ENCODE results near the gene ZBTB20.

The ZBTB20 gene

DNA sequence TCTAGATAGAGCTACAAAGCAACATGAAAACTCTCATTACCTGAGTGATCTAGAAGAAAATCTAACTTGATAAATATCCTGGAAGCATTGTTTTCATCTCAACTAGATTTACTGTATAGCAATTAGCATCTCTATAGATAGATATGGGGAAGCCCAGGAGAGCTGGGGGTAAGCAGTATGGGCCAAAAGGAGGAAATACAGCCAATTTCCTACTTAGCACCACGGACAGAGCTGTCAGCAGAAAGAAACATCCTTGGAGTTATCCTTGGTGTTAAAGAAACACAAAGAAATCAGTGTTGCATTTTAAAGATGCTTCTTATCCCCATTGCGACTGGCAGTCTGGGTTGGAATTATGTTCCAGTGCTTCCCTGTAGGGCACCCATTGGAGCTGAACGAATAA is 727.0 kb downstream of the ZBTB20 start:
- DNase-seq = no peak

DNA sequence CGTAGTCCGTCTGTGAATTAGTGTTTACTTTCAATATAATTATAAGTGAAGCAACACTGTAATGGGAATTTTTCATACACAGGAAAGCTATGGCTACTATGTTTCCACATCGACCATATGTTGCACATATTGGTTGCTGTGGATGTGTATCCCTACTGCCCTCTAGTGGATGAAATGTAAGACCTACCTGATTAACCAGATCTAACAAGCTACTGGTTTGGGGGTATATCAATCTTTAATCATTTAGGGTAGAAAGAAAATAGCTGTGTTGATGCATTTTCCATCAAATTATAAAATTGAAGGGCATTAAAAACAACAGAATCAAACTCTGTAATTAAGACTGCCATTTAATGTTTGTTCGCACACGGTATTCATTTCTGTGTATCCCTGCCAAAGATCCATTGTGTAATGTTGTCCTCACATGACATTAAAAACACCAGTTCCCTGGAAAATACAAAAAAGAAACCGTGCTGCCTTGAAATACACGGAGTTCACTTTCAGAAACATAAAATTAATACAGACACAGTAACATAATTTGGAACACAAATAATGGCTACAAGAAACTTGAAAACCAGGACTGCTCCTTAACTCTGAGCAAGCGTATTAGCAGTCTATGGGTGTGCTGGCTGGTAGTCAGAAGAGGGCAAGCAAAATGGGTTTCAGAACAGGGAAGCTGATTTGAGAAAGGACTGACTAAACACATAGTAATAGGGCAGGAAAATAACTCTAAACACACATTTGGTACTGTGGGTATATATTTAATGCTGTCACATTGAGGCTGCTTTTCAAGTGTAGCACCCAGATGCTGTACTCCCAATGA is 728.2 kb downstream of the ZBTB20 start:
- peak; percentile 81 for DNase-seq

DNA sequence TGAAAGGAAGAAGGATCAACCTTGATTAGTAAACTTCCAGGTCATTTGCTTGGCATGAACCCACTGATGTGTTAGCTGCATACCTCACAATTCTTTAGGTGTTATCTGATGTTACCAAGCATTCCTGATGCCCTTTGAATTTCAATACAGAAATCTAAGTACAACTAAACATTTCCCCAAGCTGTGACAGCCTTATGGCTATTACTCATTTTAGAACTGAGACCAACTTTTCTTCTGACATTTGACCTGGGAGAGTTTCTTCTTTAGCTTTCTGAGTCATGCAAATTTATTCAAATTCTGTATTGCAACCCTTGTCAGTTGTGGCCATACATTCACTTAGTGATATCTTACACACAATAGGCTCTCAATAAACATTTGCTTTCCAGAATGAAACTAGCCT is 729.0 kb downstream of the ZBTB20 start:
- peak; percentile 53 for DNase-seq

DNA sequence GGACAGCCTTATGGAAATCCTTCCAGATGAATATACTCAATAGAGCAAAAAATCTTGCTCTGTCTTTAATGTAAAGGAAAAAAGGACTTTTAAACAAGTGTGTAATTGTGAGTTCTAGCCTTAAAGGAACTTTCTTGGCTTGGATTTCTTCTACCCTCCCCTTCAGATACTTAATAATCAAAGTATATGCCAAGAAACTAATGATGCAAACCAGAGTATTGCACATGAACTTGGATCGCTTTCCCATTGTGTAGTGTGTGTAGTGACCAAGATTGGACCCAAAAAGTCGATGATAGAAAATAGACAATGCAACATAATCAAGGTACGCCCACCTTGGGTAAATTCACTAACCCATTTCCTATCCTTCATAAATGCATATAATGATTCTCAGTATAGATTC is 729.4 kb downstream of the ZBTB20 start:
- no peak for DNase-seq

DNA sequence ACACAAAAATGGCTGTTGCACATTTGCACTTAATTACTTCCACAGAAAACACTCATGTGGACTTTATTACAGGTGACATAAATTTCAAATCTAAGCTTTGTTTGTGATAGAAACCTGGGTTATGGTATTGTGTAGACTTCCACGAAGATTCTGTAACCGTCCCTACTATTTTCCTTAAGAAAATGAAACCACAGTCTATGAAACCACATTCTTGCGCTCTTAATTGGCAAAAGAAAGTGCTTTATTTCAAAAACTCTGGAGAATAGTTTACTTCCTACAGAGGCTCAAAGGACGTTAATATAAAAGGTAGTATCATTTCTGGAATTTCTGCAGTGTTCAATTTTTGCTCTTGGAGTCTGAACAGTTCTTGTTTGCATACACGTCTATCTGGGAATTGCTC is 729.8 kb downstream of the ZBTB20 start:
- no peak for DNase-seq

DNA sequence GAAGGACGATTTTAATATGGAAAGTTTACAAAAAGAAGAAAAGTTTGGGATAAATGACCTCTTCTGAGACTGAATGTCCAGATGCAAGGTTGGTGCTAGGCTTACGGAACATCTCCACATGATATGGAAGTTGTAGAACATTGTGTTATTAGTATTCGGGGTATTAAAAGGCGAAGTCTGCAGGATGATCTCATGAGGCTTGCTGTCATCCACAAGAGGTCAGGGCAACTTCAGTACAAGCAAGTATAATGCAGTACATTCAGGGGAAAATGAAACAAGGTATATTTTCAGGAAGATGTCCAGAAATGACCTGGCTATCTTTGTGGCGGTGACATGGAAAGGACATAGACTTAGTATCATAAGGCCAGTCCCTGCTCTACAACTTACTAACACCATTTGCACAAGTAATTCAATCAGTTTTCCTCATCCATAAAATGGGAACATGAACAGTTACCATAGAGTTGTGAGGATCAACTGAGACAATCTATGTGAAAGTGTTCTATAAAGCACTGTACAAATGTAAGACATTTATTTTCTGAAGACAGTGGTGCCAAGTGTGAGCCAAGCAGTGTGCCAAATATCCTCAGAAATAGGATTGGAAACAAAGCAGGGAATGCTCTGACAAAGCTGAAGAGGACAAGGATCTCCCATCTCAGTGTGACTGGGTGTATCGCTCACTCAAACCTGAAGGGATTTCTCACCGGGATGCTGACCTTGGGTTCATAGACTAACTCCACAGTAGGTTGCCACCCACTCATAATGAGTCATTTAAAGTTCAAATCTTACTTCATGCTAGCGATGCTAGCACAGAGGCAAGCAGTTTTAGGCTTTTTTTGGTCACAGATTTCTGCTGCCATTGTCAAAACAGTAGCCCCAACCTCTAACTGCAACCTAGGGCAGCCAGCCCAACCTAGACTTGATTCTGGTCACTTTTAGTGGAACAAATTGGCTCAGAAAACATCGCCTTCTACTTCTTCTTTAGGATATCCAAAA is 735.0 kb downstream of the ZBTB20 start:
- DNase-seq = peak; percentile 72

DNA sequence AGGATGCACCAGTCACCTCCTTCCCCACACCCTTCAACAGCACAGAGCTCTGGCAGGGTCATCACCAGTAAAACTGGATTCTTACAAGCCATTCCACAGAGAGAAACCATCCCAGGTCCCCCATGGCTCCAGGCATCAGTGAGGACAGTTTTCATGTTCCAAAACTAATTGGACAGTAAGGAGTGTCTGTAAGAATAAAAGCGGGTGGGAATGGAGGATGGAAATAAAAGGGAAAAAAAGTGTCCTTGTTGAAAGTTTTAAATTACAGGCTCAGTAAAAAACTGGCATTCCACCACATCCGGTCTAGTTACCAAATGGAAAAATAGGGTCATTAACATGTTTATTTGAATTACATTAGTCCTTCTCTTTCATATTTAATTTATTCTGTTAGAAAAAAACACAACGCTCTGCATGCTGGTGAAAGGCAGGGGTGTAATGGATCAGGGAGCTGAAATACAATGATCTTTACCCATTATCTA is 735.9 kb downstream of the ZBTB20 start:
- peak; percentile 45 for DNase-seq

DNA sequence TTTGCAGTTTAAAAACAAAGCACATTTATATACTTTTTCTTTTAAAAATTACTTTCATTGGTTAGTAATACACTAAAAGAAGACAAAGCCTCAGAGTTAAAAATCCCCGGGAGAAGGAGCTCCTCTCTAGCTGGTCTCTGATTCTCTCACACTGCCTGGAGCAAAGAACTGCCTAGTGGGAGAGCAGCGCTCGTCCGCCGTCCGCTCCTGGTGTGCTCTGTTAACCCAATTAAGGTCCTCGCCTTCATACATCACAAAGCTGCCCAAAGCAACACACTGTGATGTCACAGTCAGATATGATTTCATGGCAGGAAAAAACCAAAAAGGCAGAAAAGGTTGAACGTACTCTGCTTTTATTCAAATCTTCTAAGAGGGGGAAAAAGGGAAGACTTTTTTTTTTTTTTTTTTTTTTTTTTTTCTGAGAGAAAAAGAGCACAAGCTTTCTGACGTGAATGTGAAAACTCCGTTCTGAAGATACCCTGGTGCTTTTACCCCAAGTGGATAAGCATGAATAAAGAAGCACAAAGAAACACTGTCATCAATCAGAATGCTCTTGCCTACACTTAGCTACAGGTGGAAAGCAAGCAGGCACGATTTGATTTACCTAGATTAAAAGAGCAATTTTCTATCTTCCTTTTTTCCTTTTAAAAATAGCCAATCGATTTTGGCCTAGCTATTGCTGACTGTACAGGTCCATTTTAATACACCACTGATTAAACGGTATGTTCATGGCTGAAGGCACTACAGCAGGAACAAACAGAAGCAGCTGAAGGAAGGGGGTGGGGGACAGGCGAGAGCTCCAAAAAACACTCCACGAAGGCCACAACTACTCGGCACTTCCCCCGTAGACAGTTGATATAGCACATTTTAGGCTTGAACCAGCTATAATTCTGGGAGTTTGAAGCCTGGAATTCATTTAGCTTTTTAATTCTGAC is 738.1 kb downstream of the ZBTB20 start:
- DNase-seq = no peak

DNA sequence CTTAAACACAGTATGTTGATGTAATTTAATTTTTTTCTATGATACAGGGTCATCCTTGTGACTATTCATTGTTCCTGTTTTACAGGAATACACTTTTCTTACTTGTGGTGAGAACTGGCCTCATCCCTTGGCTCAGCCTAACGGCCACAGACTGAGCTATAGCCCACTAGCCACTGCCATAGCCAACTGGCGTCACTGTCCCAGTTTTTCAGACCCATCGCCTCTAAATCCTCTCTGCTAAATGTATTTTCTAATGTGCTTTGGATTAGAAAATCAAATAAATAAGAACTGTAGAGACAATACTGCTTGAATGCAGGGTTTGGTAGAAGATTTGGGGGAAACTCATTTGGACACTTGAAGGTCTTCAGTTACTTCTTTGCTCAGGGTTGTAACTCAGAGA is 740.2 kb downstream of the ZBTB20 start:
- DNase-seq = no peak

DNA sequence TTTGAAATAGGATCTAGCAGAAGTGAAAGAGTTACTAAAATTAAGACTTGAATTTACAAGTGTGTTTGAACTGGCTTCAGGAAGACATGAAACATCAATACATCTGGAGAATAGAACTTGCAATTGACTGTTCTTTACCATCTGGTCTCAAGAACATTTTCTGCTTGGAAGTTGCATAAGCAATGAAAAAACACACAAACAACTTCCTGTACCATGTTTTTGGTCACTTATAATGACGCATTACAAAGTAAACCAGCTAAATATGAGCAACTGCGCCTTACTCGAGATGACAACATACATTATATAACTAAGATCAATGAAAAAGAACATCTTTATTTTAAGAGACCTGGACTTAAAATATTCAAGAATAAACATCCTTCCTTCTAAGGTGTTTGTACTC is 740.8 kb downstream of the ZBTB20 start:
- DNase-seq = no peak

DNA sequence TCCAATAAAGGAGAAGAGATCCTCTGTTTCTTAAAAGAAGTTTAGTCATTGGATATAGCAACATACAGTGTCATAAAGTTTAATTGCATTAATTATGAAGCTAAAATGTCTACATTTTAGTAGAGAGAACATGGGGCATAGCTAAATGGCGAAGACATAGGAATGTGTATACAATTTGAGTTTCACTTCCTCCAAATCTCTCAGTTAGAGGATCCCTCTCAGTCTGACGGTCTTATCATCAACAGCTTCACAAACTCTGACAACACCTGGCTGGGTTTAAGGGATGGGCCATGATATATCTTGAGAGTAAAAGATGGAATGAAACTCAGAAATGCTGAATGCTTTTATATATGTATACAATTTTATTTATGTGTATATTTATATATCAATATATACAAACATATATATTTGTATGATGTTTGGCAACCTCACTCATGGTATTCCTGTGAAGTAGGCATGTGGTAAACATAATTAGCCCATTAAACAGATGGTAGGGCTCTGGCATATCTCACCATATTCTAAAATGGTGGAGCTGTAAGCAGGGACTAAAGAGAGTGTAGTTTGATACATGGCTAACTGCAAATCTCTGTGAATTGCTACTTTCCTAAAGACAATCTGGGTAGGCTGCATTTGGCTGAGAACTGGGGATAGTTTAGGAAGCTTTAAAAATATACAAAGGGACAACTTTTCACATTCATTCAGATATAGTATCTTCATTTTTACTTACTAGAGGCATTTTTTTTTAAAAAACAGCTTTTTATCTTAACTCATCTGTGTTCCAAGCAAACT is 741.7 kb downstream of the ZBTB20 start:
- DNase-seq = no peak

DNA sequence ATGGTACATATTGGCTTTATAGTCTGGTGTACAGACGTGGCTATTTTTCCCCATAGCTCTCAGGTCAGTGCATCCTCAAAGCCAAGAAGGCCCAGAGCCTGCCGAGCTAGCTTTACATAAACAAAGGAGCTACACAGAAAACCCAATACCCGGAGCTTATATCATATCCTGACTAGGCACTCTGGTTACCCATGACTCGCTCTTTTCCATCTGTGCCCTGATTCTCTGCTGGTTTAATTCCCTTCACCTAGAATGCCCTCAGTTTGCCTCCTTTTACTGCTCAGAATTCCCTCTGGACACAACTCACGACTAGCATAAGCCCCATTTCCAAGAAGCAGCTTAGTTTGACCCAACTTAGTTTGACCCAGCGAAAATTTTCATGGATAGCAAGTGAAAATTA is 742.5 kb downstream of the ZBTB20 start:
- DNase-seq = peak; percentile 43

DNA sequence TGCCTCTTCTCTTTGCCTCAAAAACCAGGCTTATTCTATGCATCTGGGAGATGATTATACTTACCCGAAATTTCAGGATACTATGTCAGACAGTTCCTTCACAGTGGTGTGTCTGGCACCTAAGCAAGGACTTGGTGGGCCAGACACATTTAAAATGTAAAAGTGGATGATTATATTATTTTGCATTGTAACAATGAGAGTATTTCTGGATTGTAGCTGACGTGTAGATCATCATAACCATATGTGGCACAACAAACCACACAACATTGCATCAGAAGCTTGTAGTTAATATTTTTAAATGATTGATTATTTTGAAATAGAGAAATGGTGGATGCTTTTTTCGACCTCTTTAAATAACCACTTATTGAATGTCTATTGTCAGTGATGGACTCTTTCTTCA is 744.2 kb downstream of the ZBTB20 start:
- no peak for DNase-seq

DNA sequence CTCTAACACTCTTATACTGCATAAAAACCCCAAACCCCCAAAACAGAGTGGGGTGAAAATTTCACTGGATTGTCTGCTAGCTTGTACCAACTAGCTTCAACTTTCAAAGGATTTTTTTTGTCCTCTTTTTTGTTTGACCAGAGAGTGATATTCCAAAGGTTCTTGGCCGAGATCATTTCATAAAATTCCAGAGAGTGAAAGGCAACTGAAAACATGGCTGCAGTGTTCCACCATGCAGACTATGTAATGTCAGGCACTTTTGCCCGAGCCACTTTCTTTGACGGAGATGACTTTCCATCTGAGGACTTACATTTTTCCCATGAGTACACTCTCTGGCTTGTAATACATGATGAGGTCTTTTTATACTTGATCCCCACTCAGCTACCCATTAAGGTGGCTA is 745.7 kb downstream of the ZBTB20 start:
- no peak for DNase-seq

DNA sequence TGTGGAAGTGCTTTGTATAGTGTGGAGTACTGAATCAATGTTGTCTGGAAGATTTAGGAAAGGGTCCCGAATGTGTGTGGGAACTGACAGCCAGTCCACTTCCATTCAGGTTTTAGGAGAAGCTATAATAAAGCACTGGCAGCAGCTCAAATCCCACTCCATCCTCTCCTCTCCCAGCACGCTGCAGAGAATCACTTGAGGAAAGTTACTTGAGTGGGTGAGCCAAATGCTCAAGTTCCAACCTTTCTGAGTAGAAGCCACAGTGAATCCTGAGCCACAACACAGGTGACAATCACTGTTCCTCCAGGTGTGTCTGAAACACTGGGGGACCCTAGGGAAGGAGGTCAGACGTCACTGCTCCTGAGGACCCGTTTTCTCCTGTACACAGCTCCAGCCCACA is 746.7 kb downstream of the ZBTB20 start:
- DNase-seq = no peak

DNA sequence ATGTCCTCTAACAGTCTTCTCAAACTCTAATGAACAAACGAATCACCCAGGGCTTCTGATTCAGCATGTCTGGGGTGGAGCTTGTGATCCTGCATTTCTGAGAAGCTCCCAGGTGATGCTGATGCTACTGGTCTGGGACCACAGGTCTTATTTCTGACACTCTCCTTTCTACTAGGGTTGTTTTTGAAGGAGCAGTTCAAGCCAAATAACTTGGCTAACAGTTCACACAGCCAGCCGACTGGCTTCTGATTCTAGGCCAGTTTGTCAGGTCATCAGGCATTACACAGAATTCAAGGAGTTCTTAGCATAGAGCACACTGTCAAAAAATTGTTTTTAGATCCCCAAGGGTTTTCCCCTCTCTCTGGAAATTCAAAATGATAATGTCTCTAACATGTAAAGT is 752.5 kb downstream of the ZBTB20 start:
- DNase-seq = no peak

DNA sequence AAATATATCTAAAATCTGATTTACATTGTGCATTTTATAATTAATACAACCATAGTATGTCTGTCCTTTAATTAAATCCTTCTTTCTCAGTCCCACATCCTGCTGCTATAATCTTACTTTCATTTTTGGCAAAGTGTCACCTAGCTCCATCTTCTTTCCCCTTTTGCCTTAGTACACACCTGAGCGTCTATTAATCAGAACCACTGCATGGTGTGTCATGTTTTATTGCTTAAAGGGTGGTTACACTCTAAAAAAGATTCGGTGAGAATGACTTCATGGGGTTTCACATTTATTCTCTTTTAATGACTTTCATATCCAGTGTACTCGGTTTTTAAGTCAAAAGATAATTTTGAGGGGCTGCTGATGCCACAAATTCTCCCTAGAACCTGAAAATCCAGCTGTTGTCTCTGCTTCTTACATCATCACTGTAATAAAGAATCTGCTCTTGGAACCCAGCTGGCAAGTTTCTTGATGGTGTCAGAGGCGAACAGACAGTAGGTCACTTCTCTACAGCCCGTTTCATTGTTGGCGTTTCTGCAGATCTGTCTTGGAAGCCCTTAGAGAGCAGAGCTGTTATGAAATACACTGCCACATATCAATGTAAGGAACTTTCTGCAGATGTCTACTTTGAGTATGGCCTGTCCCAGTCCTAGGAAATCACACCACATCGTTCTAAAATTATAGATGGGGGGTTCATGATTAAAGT is 753.6 kb downstream of the ZBTB20 start:
- no peak for DNase-seq

DNA sequence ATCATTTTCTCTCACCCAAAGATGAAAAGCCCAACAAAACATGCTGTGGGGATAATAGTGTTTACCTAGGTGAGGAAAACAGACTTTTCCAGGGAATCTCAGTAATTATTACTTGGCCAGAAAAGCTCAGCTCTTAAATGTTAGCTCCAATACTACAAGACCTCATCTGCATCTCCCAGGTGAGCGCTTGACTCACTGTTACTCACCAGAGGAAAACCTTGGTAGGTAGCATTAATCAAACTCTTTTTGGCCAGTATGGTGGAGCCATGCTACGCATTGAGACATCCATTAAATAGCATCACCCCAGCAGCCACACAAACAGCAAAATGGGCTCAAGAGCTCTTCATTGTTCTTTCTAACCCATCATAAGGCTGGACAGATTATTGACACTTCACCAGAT is 754.3 kb downstream of the ZBTB20 start:
- DNase-seq = no peak

DNA sequence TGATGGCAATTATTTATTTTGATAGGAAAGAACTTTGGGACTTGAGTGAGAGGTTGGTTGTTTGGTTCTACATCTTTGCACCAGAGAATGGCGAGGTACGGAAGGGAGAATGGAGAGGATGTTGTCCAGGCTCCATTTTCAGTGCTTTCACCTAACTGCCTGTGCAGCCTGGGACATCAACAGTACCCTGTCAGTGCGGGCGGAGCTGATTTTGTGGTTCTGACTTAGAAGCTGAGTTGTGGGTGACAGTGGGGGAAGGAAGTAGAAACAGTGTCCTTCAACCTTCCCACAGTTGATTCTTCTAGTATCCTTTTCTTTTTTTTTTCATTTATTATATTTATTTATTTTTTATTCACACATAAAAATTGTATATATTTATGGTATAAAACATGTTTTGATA is 757.9 kb downstream of the ZBTB20 start:
- no peak for DNase-seq

DNA sequence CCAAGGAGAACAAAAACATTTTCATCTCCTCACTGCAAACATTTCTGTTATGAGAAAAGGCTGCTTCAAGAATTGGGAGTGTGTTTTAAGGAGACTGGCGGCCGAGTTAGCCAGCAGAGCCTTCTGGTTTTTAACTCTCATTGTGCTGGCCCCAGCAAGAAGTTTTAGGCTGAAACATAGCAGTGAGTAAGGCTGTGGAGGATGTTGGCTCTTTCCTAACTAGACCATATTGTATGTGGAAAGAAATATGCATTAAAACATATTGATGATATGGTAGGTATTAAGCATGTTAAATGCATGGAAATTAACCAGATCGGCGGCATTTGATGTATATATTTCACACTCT is 762.6 kb downstream of the ZBTB20 start:
- no peak for DNase-seq

DNA sequence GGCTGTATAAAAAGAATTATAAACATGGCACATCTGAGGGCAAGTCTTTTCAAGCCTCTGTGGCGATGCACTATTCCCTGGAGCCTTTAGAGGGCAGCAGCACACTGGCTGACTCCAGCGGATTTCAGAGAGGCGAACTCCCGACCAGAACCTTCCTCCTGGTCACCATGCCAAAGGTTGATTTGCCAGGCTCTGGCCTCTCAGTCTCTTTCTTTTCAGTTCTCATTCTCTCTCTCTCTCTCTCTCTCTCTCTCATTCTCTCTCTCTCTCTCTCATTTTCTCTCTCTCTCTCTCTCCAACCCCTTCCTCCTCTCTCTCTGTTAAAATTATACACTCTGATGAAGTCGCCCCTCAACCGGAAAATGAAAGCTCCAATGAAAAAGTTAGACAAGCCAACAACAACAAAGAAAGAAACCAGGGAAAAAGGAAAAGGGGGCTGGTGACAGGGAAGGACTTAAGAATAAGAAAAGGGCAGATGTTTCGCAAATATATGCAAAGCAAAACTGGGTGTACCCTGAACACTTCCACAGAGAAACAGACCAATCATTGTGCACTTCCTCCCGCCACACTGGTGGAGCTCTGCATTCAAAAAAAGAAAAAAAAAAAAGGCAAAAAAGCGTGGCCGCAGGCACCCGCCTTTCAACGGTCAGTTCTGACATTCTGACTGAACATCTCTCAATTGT is 763.1 kb downstream of the ZBTB20 start:
- peak; percentile 82 for DNase-seq

Data from EL (cell line).